ENCODE results near the gene HACD3. TPM values are rescaled to one million over a fixed set of nuclear protein-coding genes. Genes with fewer than 3 reads are reported as not detected.

Gene HACD3
- total and polyA plus RNA-seq, 8 donors: 7.0 to 128 (median 18.9) TPM

- intact Hi-C loops (cut with DNase I; ENCODE audit: low total_unique reads): no loop called here
- Histone ChIP-seq H3K4me3 (no peak overlapping the region), H3K27me3 (no peaks in the 10 kb centered on the region), H3K36me3 (peaks cover 0 to 15% (median 10%) of the 10 kb centered on the region in 4 donors), H3K9me3 (no peaks in the 10 kb centered on the region), H3K4me1 (no peaks in the 10 kb centered on the region), H3K27ac (no peak overlapping the region)
- DNase-seq: no peak
- 62 to 73% (median 68%) methylated on average over 5 of the region's 5 CpGs for WGBS, 5 donors
- TF ChIP-seq CTCF (IDR thresholded peaks at IDR 0.05) (no peak), POLR2A (IDR thresholded peaks at IDR 0.05) (no peak), POLR2AphosphoS5 (IDR thresholded peaks at IDR 0.05) (no peak), EP300 (IDR thresholded peaks at IDR 0.05) (no peak)
These were observed 89.5 kb downstream of the HACD3 start for GRCh38 chr15:65619626-65620290.

- WGBS, 5 donors: 80 to 91% (median 85%) methylated on average over 2 of the region's 2 CpGs
- peaks cover 0 to 26% (median 21%) of the 10 kb centered on the region in 4 donors for H3K36me3 ChIP-seq
- no peaks in the 10 kb centered on the region for H3K27me3 ChIP-seq
- intact Hi-C loops (cut with DNase I; ENCODE audit: low total_unique reads): no loop called here
- no peaks in the 10 kb centered on the region for H3K9me3 ChIP-seq
- DNase-seq: no peak
- no peaks in the 10 kb centered on the region for H3K4me1 ChIP-seq
- H3K4me3 ChIP-seq: no peak overlapping the region
- H3K27ac ChIP-seq: no peak overlapping the region
- TF ChIP-seq POLR2AphosphoS5 (IDR thresholded peaks at IDR 0.05): no peak
- TF ChIP-seq POLR2A (IDR thresholded peaks at IDR 0.05): no peak
- TF ChIP-seq EP300 (IDR thresholded peaks at IDR 0.05): no peak
- no peak for TF ChIP-seq CTCF (IDR thresholded peaks at IDR 0.05)
These were observed 90.6 kb downstream of the HACD3 start for GRCh38 chr15:65620833-65621232.

- no peak for DNase-seq
- Histone ChIP-seq H3K9me3 (no peaks in the 10 kb centered on the region), H3K4me3 (no peak within 1 kb of the TSS), H3K36me3 (peaks cover 0 to 34% (median 27%) of the 10 kb centered on the region in 4 donors), H3K4me1 (no peaks in the 10 kb centered on the region), H3K27me3 (no peaks in the 10 kb centered on the region), H3K27ac (no peak within 1 kb of the TSS)
- no peak for TF ChIP-seq EP300 (IDR thresholded peaks at IDR 0.05)
- no peak for TF ChIP-seq POLR2AphosphoS5 (IDR thresholded peaks at IDR 0.05)
- no peak for TF ChIP-seq CTCF (IDR thresholded peaks at IDR 0.05)
- TF ChIP-seq POLR2A (IDR thresholded peaks at IDR 0.05): no peak
- intact Hi-C loops (cut with DNase I; ENCODE audit: low total_unique reads): no loop called here
- 88 to 93% (median 90%) methylated on average over 6 of the region's 6 CpGs for WGBS, 5 donors
These were observed 91.4 kb downstream of the HACD3 start, which contains the start of gene SLC24A1 for GRCh38 chr15:65621638-65622037. Gene SLC24A1, plus strand, starts transcription at chr15:65621938. Its CDS starts 2,143 bp downstream, at chr15:65624081.

- Histone ChIP-seq H3K4me1 (no peaks in the 10 kb centered on the region), H3K36me3 (peaks cover 0 to 40% (median 28%) of the 10 kb centered on the region in 4 donors), H3K4me3 (no peak overlapping the region), H3K27me3 (no peaks in the 10 kb centered on the region), H3K9me3 (no peaks in the 10 kb centered on the region), H3K27ac (no peak overlapping the region)
- TF ChIP-seq POLR2AphosphoS5 (IDR thresholded peaks at IDR 0.05) (no peak), CTCF (IDR thresholded peaks at IDR 0.05) (no peak), POLR2A (IDR thresholded peaks at IDR 0.05) (no peak), EP300 (IDR thresholded peaks at IDR 0.05) (no peak)
- no peak for DNase-seq
- intact Hi-C loops (cut with DNase I; ENCODE audit: low total_unique reads): no loop called here
These were observed 92.8 kb downstream of the HACD3 start for GRCh38 chr15:65623103-65623502.
